Measurements from ENCODE around the gene GALM. TPM values are rescaled to one million over a fixed set of nuclear protein-coding genes. Genes with fewer than 3 reads are reported as not detected.
"Not testable (repeated sequence)": the region's sequence is repeated elsewhere in the genome, so short reads cannot be mapped to it uniquely, and the experiment has no call there.

The GALM gene
- total RNA-seq, 4 donors from 2014 or later: 9.2 to 17.1 (median 13.2) TPM

DNA sequence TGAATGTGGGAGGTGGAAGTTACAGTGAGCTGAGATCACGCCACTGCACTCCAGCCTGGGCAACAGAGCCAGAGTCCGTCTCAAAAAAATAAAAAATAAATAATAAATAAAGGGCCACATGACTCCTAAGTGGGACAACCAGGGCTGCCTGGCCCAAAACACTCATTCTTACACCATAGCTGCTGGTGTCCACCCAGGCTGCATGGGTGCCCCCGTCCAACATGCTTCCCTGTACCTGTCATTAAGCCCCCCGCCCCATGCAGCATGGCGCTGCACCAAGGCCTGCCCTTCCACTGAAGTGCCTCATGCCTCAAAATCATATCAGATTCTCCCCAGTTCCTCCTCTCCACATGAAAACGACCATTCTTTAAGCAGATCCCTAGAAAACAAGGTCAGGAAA is 10.8 kb downstream of the GALM start:
- Histone ChIP-seq H3K4me1 (no peaks in the 10 kb centered on the region), H3K27me3 (no peaks in the 10 kb centered on the region), H3K36me3 (peaks cover 0 to 59% of the 10 kb centered on the region in 2 donors), H3K9me3 (no peaks in the 10 kb centered on the region), H3K4me3 (no peak overlapping the region), H3K27ac (no peak overlapping the region)
- WGBS, 2 donors (ENCODE audit: low coverage in 1 of 2): 92 to 93% methylated on average over 3 to 5 of the region's 6 CpGs
- TF ChIP-seq, protein P1, sequence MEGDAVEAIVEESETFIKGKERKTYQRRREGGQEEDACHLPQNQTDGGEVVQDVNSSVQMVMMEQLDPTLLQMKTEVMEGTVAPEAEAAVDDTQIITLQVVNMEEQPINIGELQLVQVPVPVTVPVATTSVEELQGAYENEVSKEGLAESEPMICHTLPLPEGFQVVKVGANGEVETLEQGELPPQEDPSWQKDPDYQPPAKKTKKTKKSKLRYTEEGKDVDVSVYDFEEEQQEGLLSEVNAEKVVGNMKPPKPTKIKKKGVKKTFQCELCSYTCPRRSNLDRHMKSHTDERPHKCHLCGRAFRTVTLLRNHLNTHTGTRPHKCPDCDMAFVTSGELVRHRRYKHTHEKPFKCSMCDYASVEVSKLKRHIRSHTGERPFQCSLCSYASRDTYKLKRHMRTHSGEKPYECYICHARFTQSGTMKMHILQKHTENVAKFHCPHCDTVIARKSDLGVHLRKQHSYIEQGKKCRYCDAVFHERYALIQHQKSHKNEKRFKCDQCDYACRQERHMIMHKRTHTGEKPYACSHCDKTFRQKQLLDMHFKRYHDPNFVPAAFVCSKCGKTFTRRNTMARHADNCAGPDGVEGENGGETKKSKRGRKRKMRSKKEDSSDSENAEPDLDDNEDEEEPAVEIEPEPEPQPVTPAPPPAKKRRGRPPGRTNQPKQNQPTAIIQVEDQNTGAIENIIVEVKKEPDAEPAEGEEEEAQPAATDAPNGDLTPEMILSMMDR (IDR thresholded peaks at IDR 0.05): no peak
- TF ChIP-seq EP300 (IDR thresholded peaks at IDR 0.05) (no peak), POLR2AphosphoS5 (IDR thresholded peaks at IDR 0.05) (no peak), POLR2A (IDR thresholded peaks at IDR 0.05) (no peak)
- ATAC-seq: no peak

DNA sequence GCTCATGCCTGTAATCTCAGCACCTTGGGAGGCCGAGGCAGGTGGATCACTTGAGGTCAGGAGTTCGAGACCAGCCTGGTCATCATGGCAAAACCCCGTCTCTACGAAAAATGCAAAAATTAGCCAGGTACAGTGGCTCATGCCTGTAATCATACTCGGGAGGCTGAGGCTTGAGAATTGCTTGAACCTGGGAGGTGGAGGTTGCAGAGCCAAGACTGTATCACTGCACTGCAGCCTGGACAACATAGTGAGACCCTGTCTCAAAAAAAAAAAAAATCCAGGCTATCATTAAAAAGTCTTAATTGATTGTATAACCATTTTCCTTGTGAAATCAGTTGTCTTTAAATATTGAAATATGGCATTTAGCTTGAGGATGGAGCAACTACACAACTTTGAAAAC is 15.0 kb downstream of the GALM start:
- not testable (repeated sequence) for H3K9me3 ChIP-seq, ATAC-seq, H3K4me3 ChIP-seq, H3K27ac ChIP-seq, H3K27me3 ChIP-seq, H3K4me1 ChIP-seq
- WGBS, 2 donors (ENCODE audit: low coverage in 1 of 2): 94 to 96% methylated on average over 5 of the region's 5 CpGs
- H3K36me3 ChIP-seq: peaks cover 0 to 95% of the 10 kb centered on the region in 2 donors

- TF ChIP-seq, protein P1 (IDR thresholded peaks at IDR 0.05): no peak
- Histone ChIP-seq H3K4me3 (no peak overlapping the region), H3K4me1 (peaks cover 0 to 7% (median 0%) of the 10 kb centered on the region in 3 donors), H3K36me3 (peaks cover 0 to 90% of the 10 kb centered on the region in 2 donors), H3K27ac (no peak overlapping the region), H3K9me3 (no peaks in the 10 kb centered on the region), H3K27me3 (no peaks in the 10 kb centered on the region)
- no peak for ATAC-seq
- WGBS, 2 donors (ENCODE audit: low coverage in 1 of 2): 86 to 100% methylated on average over 1 to 2 of the region's 2 CpGs
These were observed 16.2 kb downstream of the GALM start for GRCh38 chr2:38682008-38682575.

- H3K4me1 ChIP-seq, ATAC-seq, H3K27me3 ChIP-seq, H3K9me3 ChIP-seq, H3K4me3 ChIP-seq, H3K27ac ChIP-seq: not testable (repeated sequence)
- peaks cover 0 to 86% of the 10 kb centered on the region in 2 donors for H3K36me3 ChIP-seq
- WGBS, 2 donors (ENCODE audit: low coverage in 1 of 2): 87 to 89% methylated on average over 7 to 8 of the region's 10 CpGs
These were observed 16.7 kb downstream of the GALM start for GRCh38 chr2:38682620-38683019.

DNA sequence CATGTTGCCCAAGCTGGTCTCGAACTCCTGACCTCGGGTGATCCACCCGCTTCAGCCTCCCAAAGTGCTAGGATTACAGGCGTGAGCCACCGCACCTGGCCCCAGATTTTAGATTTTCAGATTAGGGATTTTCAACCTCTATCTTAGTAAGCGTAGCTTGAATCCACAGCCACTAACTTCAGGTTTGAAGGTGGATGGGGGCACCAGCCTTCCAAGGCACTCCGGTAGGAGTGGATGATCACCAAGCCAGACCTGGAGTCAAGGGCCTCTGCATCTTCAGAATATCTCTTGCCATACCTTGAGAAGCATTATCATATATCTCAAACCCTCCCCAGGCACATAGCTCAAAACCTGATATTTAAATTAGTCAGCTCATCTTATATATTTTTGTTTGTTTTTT is 17.9 kb downstream of the GALM start:
- ATAC-seq: no peak
- Histone ChIP-seq H3K36me3 (peaks cover 0 to 88% of the 10 kb centered on the region in 2 donors), H3K4me1 (peaks cover 0 to 7% (median 0%) of the 10 kb centered on the region in 3 donors), H3K27me3 (no peaks in the 10 kb centered on the region), H3K27ac (no peak overlapping the region), H3K9me3 (no peaks in the 10 kb centered on the region), H3K4me3 (no peak overlapping the region)
- WGBS, 2 donors (ENCODE audit: low coverage in 1 of 2): 94 to 100% methylated on average over 1 to 7 of the region's 7 CpGs
- TF ChIP-seq POLR2A (IDR thresholded peaks at IDR 0.05): no peak
- TF ChIP-seq, protein P1 (IDR thresholded peaks at IDR 0.05): no peak
- no peak for TF ChIP-seq EP300 (IDR thresholded peaks at IDR 0.05)
- no peak for TF ChIP-seq POLR2AphosphoS5 (IDR thresholded peaks at IDR 0.05)

DNA sequence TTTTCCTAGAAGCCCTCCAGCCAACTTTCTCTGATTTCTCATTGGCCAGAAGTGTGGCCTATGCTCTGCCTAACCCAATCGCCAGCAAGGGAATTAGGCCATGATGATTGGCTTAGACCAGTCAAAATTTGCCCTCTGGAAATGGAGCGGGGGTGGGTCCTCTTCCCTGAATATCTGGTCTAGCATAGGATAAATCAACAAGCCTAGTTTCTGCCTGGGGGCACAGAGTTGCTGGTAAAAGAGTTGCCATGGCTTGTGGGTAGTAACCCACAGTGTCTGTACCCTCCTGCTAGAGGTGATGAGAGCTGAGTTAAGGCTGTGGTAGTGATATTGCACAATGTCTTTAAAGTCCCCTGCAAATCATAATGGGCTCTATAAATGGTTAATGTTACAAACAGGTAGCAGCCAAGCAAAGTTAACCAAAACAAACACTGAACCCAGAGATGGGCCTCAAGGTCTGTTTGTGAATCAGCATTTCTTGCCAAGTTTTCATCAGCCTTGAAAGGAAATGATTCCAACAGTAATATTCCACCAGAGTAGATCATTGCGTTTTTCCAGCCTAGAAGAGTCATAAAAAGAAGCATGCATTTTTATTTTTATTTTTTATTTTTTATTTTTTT is 19.3 kb downstream of the GALM start:
- peaks cover 0 to 81% of the 10 kb centered on the region in 2 donors for H3K36me3 ChIP-seq
- TF ChIP-seq, protein P1 (IDR thresholded peaks at IDR 0.05): no peak
- TF ChIP-seq POLR2AphosphoS5 (IDR thresholded peaks at IDR 0.05): no peak
- TF ChIP-seq EP300 (IDR thresholded peaks at IDR 0.05): no peak
- TF ChIP-seq POLR2A (IDR thresholded peaks at IDR 0.05): no peak
- no peak for ATAC-seq
- peaks cover 0 to 7% (median 0%) of the 10 kb centered on the region in 3 donors for H3K4me1 ChIP-seq
- no peak overlapping the region for H3K27ac ChIP-seq
- WGBS, 2 donors (ENCODE audit: low coverage in 1 of 2): 40 to 75% methylated on average over 1 to 2 of the region's 3 CpGs
- H3K4me3 ChIP-seq: no peak overlapping the region
- H3K27me3 ChIP-seq: no peaks in the 10 kb centered on the region
- H3K9me3 ChIP-seq: no peaks in the 10 kb centered on the region
